IMR-90 (cell line): ENCODE measurements around the gene SPATA9. TPM values are rescaled to one million over a fixed set of nuclear protein-coding genes. Genes with fewer than 3 reads are reported as not detected.

Experiments
- ATAC-seq: fragments of 200-7000 bp; cut with Tn5 transposase; 2 replicates; pipeline ENCODE4 v1.9.1; 2020; ENCODE audit warnings: low read depth, mild to moderate bottlenecking, moderate library complexity
- BruUV-seq: library from RNA; stranded (reverse); fragments of 400-500 nt; replicated peaks from 2 replicates; lab custom pipeline; 2021; lab: Mats Ljungman, UMichigan
- CTCF ChIA-PET: fragments of 300-600 bp; formaldehyde crosslinking; extraction: SDS; loops from one replicate; lab custom pipeline; 2021; ENCODE audit warnings: antibody characterized with exemption; lab: Yijun Ruan, JAX
- POLR2A ChIA-PET: fragments of 300-600 bp; sonication (Branson Sonifier 250); formaldehyde crosslinking; loops from one replicate; lab custom pipeline; 2022; ENCODE audit warnings: antibody characterized with exemption; ENCODE audit not compliant: unreplicated experiment; lab: Charles Lee
- DNase-seq: peaks from one replicate; pipeline ENCODE4 v3.0.0; 2013
- H2AFZ ChIP-seq: replicated peaks from 2 replicates; pipeline ENCODE3; 2013; ENCODE audit warnings: low read length, mild to moderate bottlenecking; ENCODE audit not compliant: poor library complexity
- H2AK5ac ChIP-seq: 2 replicates; pipeline ENCODE4 v1.6.1; 2013; ENCODE audit warnings: low read depth, low read length, inconsistent platforms
- H2AK9ac ChIP-seq: replicated peaks from 2 replicates; pipeline ENCODE3; 2013; ENCODE audit warnings: mild to moderate bottlenecking, low read depth, low read length, moderate library complexity; ENCODE audit not compliant: poor library complexity
- H2BK120ac ChIP-seq: 2 replicates; pipeline ENCODE4 v1.6.1; 2013; ENCODE audit warnings: low read depth, low read length, inconsistent platforms
- H2BK15ac ChIP-seq: 3 replicates; pipeline ENCODE4 v1.6.1; 2013; ENCODE audit warnings: low read depth, low read length, inconsistent platforms
- H2BK20ac ChIP-seq: 2 replicates; pipeline ENCODE4 v1.6.1; 2013; ENCODE audit warnings: low read depth, mild to moderate bottlenecking, inconsistent platforms, low read length, moderate library complexity
- H2BK5ac ChIP-seq: 2 replicates; pipeline ENCODE4 v1.6.1; 2013; ENCODE audit warnings: mild to moderate bottlenecking, low read depth, low read length, inconsistent platforms; ENCODE audit not compliant: poor library complexity, severe bottlenecking
- H3K14ac ChIP-seq: replicated peaks from 2 replicates; pipeline ENCODE4 v1.6.1; 2013; ENCODE audit warnings: low read depth, low read length, inconsistent platforms
- H3K18ac ChIP-seq: 2 replicates; pipeline ENCODE4 v1.6.1; 2013; ENCODE audit warnings: low read depth, low read length, control low read depth
- H3K23ac ChIP-seq: 2 replicates; pipeline ENCODE4 v1.6.1; 2013; ENCODE audit warnings: low read depth, low read length, inconsistent platforms
- H3K27ac ChIP-seq: 2 replicates; pipeline ENCODE4 v1.5.1; 2013; ENCODE audit warnings: mild to moderate bottlenecking, control low read depth, low read length; ENCODE audit not compliant: insufficient read depth
- H3K27me3 ChIP-seq: 2 replicates; pipeline ENCODE4 v1.6.1; 2013; ENCODE audit warnings: low read length; ENCODE audit not compliant: control insufficient read depth, insufficient read depth
- H3K36me3 ChIP-seq: 2 replicates; pipeline ENCODE4 v1.6.1; 2013; ENCODE audit warnings: low read length, mixed read lengths; ENCODE audit not compliant: control insufficient read depth, insufficient read depth
- H3K4ac ChIP-seq: 2 replicates; pipeline ENCODE4 v1.6.1; 2013; ENCODE audit warnings: low read depth, low read length, inconsistent platforms
- H3K4me1 ChIP-seq: 2 replicates; pipeline ENCODE4 v1.6.1; 2013; ENCODE audit warnings: low read length, mixed read lengths; ENCODE audit not compliant: control insufficient read depth, insufficient read depth
- H3K4me2 ChIP-seq: 2 replicates; pipeline ENCODE4 v1.6.1; 2013; ENCODE audit warnings: low read depth, mild to moderate bottlenecking, control low read depth, low read length, moderate library complexity
- H3K4me3 ChIP-seq: 2 replicates; pipeline ENCODE4 v1.5.1; 2013; ENCODE audit warnings: low read depth, mild to moderate bottlenecking, control low read depth, low read length, moderate library complexity; ENCODE audit not compliant: insufficient read depth
- H3K56ac ChIP-seq: 2 replicates; pipeline ENCODE4 v1.6.1; 2013; ENCODE audit warnings: low read length, inconsistent platforms; ENCODE audit not compliant: insufficient read depth; ENCODE audit errors: extremely low read depth
- H3K79me1 ChIP-seq, 2 experiments: 2 replicates each; pipeline ENCODE4 v1.6.1; 2013; ENCODE audit warnings: low read length in 2 of 2, inconsistent platforms in 1 of 2, low read depth in 1 of 2
- H3K9ac ChIP-seq: 2 replicates; pipeline ENCODE4 v1.6.1; 2013; ENCODE audit warnings: low read depth, low read length, control low read depth
- H3K9me1 ChIP-seq: 2 replicates; pipeline ENCODE4 v1.6.1; 2013; ENCODE audit warnings: low read length, inconsistent platforms; ENCODE audit not compliant: insufficient read depth
- H3K9me3 ChIP-seq: 2 replicates; pipeline ENCODE4 v1.6.1; 2013; ENCODE audit warnings: low read length; ENCODE audit not compliant: control insufficient read depth, insufficient read depth
- H4K20me1 ChIP-seq: 2 replicates; pipeline ENCODE4 v1.6.1; 2013; ENCODE audit warnings: low read length, inconsistent platforms; ENCODE audit not compliant: insufficient read depth
- H4K5ac ChIP-seq: 2 replicates; pipeline ENCODE4 v1.6.1; 2013; ENCODE audit warnings: mild to moderate bottlenecking, low read depth, low read length, control low read depth
- H4K8ac ChIP-seq, 2 experiments: 2 replicates each; pipeline ENCODE4 v1.6.1; 2013; ENCODE audit warnings: low read depth in 2 of 2, low read length in 2 of 2, control low read depth in 1 of 2, inconsistent platforms in 1 of 2
- H4K91ac ChIP-seq: 2 replicates; pipeline ENCODE4 v1.6.1; 2013; ENCODE audit warnings: low read depth, low read length, inconsistent platforms; ENCODE audit not compliant: insufficient read depth
- CEBPB ChIP-seq: IDR thresholded peaks from 2 replicates; pipeline ENCODE4 v1.6.1; 2012; ENCODE audit warnings: low read depth, low read length, improper control_type of control experiment
- CHD1 ChIP-seq: IDR thresholded peaks from 2 replicates; pipeline ENCODE4 v1.6.1; 2012; ENCODE audit warnings: low read depth, low read length, improper control_type of control experiment
- CTCF ChIP-seq: conservative IDR thresholded peaks from 2 replicates; pipeline ENCODE4 v1.5.1; 2012; ENCODE audit warnings: mild to moderate bottlenecking, low read depth, low read length, improper control_type of control experiment
- FOS ChIP-seq: fragments of 150-350 bp; IDR thresholded peaks from 2 replicates; pipeline ENCODE4 v1.6.1; 2016; ENCODE audit warnings: low read depth, low read length
- MAZ ChIP-seq: IDR thresholded peaks from 2 replicates; pipeline ENCODE4 v1.6.1; 2012; ENCODE audit warnings: low read depth, mild to moderate bottlenecking, low read length, improper control_type of control experiment, moderate library complexity, borderline replicate concordance
- MXI1 ChIP-seq: IDR thresholded peaks from 2 replicates; pipeline ENCODE4 v1.6.1; 2012; ENCODE audit warnings: low read depth, mild to moderate bottlenecking, low read length, moderate library complexity, borderline replicate concordance
- POLR2A ChIP-seq: IDR thresholded peaks from 2 replicates; pipeline ENCODE4 v1.6.1; 2012; ENCODE audit warnings: mild to moderate bottlenecking, low read depth, low read length
- RFX5 ChIP-seq: IDR thresholded peaks from 2 replicates; pipeline ENCODE4 v1.8.0; 2012; ENCODE audit warnings: low read depth, mild to moderate bottlenecking, low read length, moderate library complexity
- WGBS, 2 experiments: methylation state at CpG; one replicate each; pipeline versions ENCODE4 v1.1.5 to v1.1.7; 2013; ENCODE audit warnings: missing lambda C conversion rate in 2 of 2; ENCODE audit not compliant: insufficient read length in 1 of 2; ENCODE audit errors: extremely low coverage in 2 of 2; 5-methylcytosine and 5-hydroxymethylcytosine counted together
- dilution Hi-C: fragments of 300-500 bp; cut with HindIII; formaldehyde crosslinking; loops from one replicate; pipeline ENCODE4 v1.14.3; 2018; ENCODE audit warnings: low sequenced_read_pairs; ENCODE audit not compliant: unreplicated experiment
- in situ Hi-C: fragments of 300-500 bp; cut with MboI; formaldehyde crosslinking; loops from 3 replicates; pipeline ENCODE4 v1.14.3; 2019; ENCODE audit warnings: low sequenced_read_pairs, inconsistent platforms, mixed read lengths
- intact Hi-C: fragments of 100-400 bp; cut with micrococcal nuclease; formaldehyde crosslinking; loops from 2 replicates; pipeline ENCODE4 v1.10.0; 2022
- polyA plus RNA-seq, 3 experiments: library from polyadenylated mRNA; depleted of rRNA; stranded (reverse); fragments of >200 nt; gene quantifications; 2 replicates each; pipeline ENCODE4 v1.2.3, GENCODE V29; 2012; ENCODE audit warnings: low replicate concordance in 1 of 3
- total RNA-seq: library from RNA; depleted of rRNA; stranded (reverse); fragments of >200 nt; gene quantifications from 2 replicates; pipeline ENCODE4 v1.2.3, GENCODE V29; 2012

Gene SPATA9
- total and polyA plus RNA-seq, 2 of the 4 experiments (the other 2 are of a cell fraction), result 0.72 to 0.86 TPM

GRCh38 chr5:95652849-95653248 is 29.9 kb downstream of the SPATA9 start:
- WGBS, 2 experiments, result 100% methylated on average over 1 of the region's 1 CpG; no CpG with 5 or more reads in 1 of the 2 experiments
- intact Hi-C loops (no loop called here), dilution Hi-C loops (no loop called here), in situ Hi-C loops (no loop called here)
- Histone ChIP-seq H3K23ac (no peak overlapping the region), H4K20me1 (no peaks in the 10 kb centered on the region), H2BK15ac (no peak overlapping the region), H3K4me2 (no peak overlapping the region), H3K4me1 (no peaks in the 10 kb centered on the region), H4K91ac (no peak overlapping the region), H4K5ac (no peak overlapping the region), H3K56ac (no peak overlapping the region), H2AK5ac (no peak overlapping the region), H3K4ac (no peak overlapping the region), H2BK20ac (no peak overlapping the region), H3K4me3 (no peak overlapping the region), H3K27me3 (no peaks in the 10 kb centered on the region), H2BK120ac (no peak overlapping the region), H3K27ac (no peak overlapping the region), H3K9me3 (no peaks in the 10 kb centered on the region), H3K79me1 (no peaks in the 10 kb centered on the region), H2AK9ac (no peak overlapping the region), H3K9ac (no peak overlapping the region), H3K36me3 (no peaks in the 10 kb centered on the region), H3K14ac (no peak overlapping the region), H3K18ac (no peak overlapping the region), H2AFZ (no peak overlapping the region), H3K9me1 (no peaks in the 10 kb centered on the region), H4K8ac (no peak overlapping the region), H2BK5ac (no peak overlapping the region)
- BruUV-seq, result no TSS peak
- DNase-seq (no peak), ATAC-seq (no peak)
- no peak for TF ChIP-seq MAZ
- TF ChIP-seq RFX5, result no peak
- TF ChIP-seq CEBPB, result no peak
- TF ChIP-seq FOS, result no peak
- no peak for TF ChIP-seq CHD1
- TF ChIP-seq MXI1, result no peak
- TF ChIP-seq POLR2A, result no peak
- no peak for TF ChIP-seq CTCF
- ChIA-PET CTCF (interaction anchor here (1.0 kb wide), 1 partner anchor 189 kb away, joined by 3 read pairs; no protein-coding TSS in a partner anchor), POLR2A (no interaction called here)
